ENCODE data around the gene POLR1G. TPM values are rescaled to one million over a fixed set of nuclear protein-coding genes. Genes with fewer than 3 reads are reported as not detected.

Gene POLR1G
- total and polyA plus RNA-seq, 9 of the 15 experiments (the other 6 are each of a cell fraction or from before 2014, with no cell fraction given): 3.0 to 50.1 (median 27.4) TPM

- TF ChIP-seq SMARCA4 (IDR thresholded peaks at IDR 0.05) (peak; percentile 82), SP1 (CRISPR knock-in tag; IDR thresholded peaks at IDR 0.05) (no peak; the same call in 1 of the 2 replicates), ZNF644 (tag; IDR thresholded peaks at IDR 0.05; ENCODE audit: low read depth) (no peak), BCL6 (CRISPR knock-in tag; IDR thresholded peaks at IDR 0.05) (no peak), NR3C1 (CRISPR knock-in tag; IDR thresholded peaks at IDR 0.05) (no peak), ZNF212 (CRISPR knock-in tag; IDR thresholded peaks at IDR 0.05) (no peak), MTA1 (IDR thresholded peaks at IDR 0.05; ENCODE audit: borderline replicate concordance) (peak; percentile 51; the same call in 1 of the 2 replicates), ATF7 (IDR thresholded peaks at IDR 0.05) (peak; percentile 82), ZNF316 (IDR thresholded peaks at IDR 0.05) (peak; percentile 31), ZKSCAN1 (IDR thresholded peaks at IDR 0.05; ENCODE audit: low read depth, low read length) (no peak), BRF2 (IDR thresholded peaks at IDR 0.05; ENCODE audit: borderline replicate concordance, insufficient read depth, insufficient read length) (no peak), GABPB2 (CRISPR knock-in tag; conservative IDR thresholded peaks at IDR 0.05) (no peak), POLR2B (IDR thresholded peaks at IDR 0.05; ENCODE audit: low read depth, partially characterized antibody) (peak; percentile 55), ZFP36 (IDR thresholded peaks at IDR 0.05; ENCODE audit: low read depth, low read length, partially characterized antibody) (no peak), XRCC3 (IDR thresholded peaks at IDR 0.05) (no peak), ZNF165 (CRISPR knock-in tag; IDR thresholded peaks at IDR 0.05; ENCODE audit: borderline replicate concordance) (no peak), ZNF324 (CRISPR knock-in tag; IDR thresholded peaks at IDR 0.05) (no peak), TSHZ1 (CRISPR knock-in tag; IDR thresholded peaks at IDR 0.05) (no peak), RBFOX2 (IDR thresholded peaks at IDR 0.05; ENCODE audit: low read depth, low read length) (no peak; the same call in 1 of the 2 replicates), JUN (IDR thresholded peaks at IDR 0.05; ENCODE audit: borderline replicate concordance, low read depth, low read length) (no peak), JUN (CRISPR knock-in tag; IDR thresholded peaks at IDR 0.05; ENCODE audit: borderline replicate concordance) (peak; percentile 9; the same call in 1 of the 2 replicates), ZNF197 (CRISPR knock-in tag; IDR thresholded peaks at IDR 0.05; ENCODE audit: low read depth) (peak; percentile 69), ZBTB7A (IDR thresholded peaks at IDR 0.05; ENCODE audit: borderline replicate concordance, control insufficient read depth, low read depth, low read length) (peak; percentile 92)
- TF ChIP-seq, protein P1, sequence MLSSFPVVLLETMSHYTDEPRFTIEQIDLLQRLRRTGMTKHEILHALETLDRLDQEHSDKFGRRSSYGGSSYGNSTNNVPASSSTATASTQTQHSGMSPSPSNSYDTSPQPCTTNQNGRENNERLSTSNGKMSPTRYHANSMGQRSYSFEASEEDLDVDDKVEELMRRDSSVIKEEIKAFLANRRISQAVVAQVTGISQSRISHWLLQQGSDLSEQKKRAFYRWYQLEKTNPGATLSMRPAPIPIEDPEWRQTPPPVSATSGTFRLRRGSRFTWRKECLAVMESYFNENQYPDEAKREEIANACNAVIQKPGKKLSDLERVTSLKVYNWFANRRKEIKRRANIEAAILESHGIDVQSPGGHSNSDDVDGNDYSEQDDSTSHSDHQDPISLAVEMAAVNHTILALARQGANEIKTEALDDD (IDR thresholded peaks at IDR 0.05): peak; percentile 96
These were observed 36.5 kb downstream of the POLR1G start (continued) for GRCh38 chr19:45442778-45443461.

All from K562 (cell line).